K562 (cell line): ENCODE results near the gene PITX1.

Experiments
- CTCF ChIP-seq, 3 experiments: IDR thresholded peaks in 2 of 3; conservative IDR thresholded peaks in 1 of 3; 2 replicates each; pipeline ENCODE4 v1.5.1; 2011 to 2012; ENCODE audit warnings: low read length in 3 of 3, mild to moderate bottlenecking in 3 of 3, control low read depth in 2 of 3, improper control_type of control experiment in 1 of 3, inconsistent platforms in 1 of 3, low read depth in 1 of 3, mixed read lengths in 1 of 3, moderate library complexity in 1 of 3; ENCODE audit not compliant: insufficient read depth in 2 of 3
- EHMT2 ChIP-seq: fragments of 450-650 bp; IDR thresholded peaks from 2 replicates; pipeline ENCODE4 v1.6.1; 2018; ENCODE audit warnings: antibody characterized with exemption
- EP300 ChIP-seq: IDR thresholded peaks from 2 replicates; pipeline ENCODE4 v1.6.1; 2012; ENCODE audit warnings: low read length, improper control_type of control experiment
- HDAC3 ChIP-seq: fragments of 450-650 bp; IDR thresholded peaks from 2 replicates; pipeline ENCODE4 v1.6.1; 2018; ENCODE audit warnings: borderline replicate concordance, mild to moderate bottlenecking, moderate library complexity; ENCODE audit not compliant: partially characterized antibody
- KDM1A ChIP-seq, 2 experiments: fragments of 450-650 bp; IDR thresholded peaks; 2 replicates each; pipeline ENCODE4 v1.6.1; 2016; ENCODE audit warnings: mild to moderate bottlenecking in 2 of 2
- LARP7 ChIP-seq: fragments of 450-650 bp; IDR thresholded peaks from 2 replicates; pipeline ENCODE4 v1.6.1; 2016
- NFE2L1 ChIP-seq: fragments of 450-650 bp; IDR thresholded peaks from 2 replicates; pipeline ENCODE4 v1.6.1; 2016; ENCODE audit warnings: missing genetic modification characterization, low read depth, mild to moderate bottlenecking, missing compliant biosample characterization, moderate library complexity, borderline replicate concordance
- PPARD ChIP-seq: fragments of 250-450 bp; sonication (Bioruptor Pico); IDR thresholded peaks from 2 replicates; pipeline ENCODE4 v1.8.0; 2022; ENCODE audit warnings: inconsistent platforms, mild to moderate bottlenecking, moderate library complexity
- TF ChIP-seq, protein P1 (sequence below): IDR thresholded peaks from 3 replicates; pipeline ENCODE4 v1.6.1; 2011; ENCODE audit warnings: borderline replicate concordance, mild to moderate bottlenecking; ENCODE audit not compliant: insufficient read length, insufficient read depth
- TF ChIP-seq, protein P2 (sequence below), 3 experiments: fragments of 200-800 bp in 1 of 3; fragments of 250-450 bp in 1 of 3; fragments of 450-650 bp in 1 of 3; sonication (Bioruptor Pico) in 1 of 3; sonication (Bioruptor generic) in 1 of 3; formaldehyde crosslinking in 1 of 3; IDR thresholded peaks; 2 replicates each; pipeline versions ENCODE4 v1.6.1 to v1.8.0; 2016 to 2022; ENCODE audit warnings: mild to moderate bottlenecking in 2 of 3, missing genetic modification characterization in 2 of 3, missing compliant biosample characterization in 1 of 3, moderate library complexity in 1 of 3

GRCh38 chr5:135079099-135079681, 45.2 kb upstream of the PITX1 start:
- TF ChIP-seq, protein P1, sequence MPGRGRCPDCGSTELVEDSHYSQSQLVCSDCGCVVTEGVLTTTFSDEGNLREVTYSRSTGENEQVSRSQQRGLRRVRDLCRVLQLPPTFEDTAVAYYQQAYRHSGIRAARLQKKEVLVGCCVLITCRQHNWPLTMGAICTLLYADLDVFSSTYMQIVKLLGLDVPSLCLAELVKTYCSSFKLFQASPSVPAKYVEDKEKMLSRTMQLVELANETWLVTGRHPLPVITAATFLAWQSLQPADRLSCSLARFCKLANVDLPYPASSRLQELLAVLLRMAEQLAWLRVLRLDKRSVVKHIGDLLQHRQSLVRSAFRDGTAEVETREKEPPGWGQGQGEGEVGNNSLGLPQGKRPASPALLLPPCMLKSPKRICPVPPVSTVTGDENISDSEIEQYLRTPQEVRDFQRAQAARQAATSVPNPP, result no peak
- no peak for TF ChIP-seq EP300
- TF ChIP-seq NFE2L1 (tag), result no peak
- TF ChIP-seq CTCF (IDR thresholded peaks at IDR 0.05 in 2 of 3, conservative IDR thresholded peaks at IDR 0.05 in 1 of 3; ENCODE audit: insufficient read depth in 2 of 3, low read depth in 1 of 3, low read length in 3 of 3), result no peak
- TF ChIP-seq EHMT2, result no peak
- TF ChIP-seq LARP7, result no peak
- TF ChIP-seq, protein P2, sequence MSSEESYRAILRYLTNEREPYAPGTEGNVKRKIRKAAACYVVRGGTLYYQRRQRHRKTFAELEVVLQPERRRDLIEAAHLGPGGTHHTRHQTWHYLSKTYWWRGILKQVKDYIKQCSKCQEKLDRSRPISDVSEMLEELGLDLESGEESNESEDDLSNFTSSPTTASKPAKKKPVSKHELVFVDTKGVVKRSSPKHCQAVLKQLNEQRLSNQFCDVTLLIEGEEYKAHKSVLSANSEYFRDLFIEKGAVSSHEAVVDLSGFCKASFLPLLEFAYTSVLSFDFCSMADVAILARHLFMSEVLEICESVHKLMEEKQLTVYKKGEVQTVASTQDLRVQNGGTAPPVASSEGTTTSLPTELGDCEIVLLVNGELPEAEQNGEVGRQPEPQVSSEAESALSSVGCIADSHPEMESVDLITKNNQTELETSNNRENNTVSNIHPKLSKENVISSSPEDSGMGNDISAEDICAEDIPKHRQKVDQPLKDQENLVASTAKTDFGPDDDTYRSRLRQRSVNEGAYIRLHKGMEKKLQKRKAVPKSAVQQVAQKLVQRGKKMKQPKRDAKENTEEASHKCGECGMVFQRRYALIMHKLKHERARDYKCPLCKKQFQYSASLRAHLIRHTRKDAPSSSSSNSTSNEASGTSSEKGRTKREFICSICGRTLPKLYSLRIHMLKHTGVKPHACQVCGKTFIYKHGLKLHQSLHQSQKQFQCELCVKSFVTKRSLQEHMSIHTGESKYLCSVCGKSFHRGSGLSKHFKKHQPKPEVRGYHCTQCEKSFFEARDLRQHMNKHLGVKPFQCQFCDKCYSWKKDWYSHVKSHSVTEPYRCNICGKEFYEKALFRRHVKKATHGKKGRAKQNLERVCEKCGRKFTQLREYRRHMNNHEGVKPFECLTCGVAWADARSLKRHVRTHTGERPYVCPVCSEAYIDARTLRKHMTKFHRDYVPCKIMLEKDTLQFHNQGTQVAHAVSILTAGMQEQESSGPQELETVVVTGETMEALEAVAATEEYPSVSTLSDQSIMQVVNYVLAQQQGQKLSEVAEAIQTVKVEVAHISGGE (CRISPR knock-in tag; IDR thresholded peaks at IDR 0.05), result no peak
- TF ChIP-seq PPARD (CRISPR knock-in tag), result no peak
- no peak for TF ChIP-seq HDAC3
- TF ChIP-seq KDM1A (IDR thresholded peaks at IDR 0.05), result no peak
